Motor neuron (in vitro differentiated cells): ENCODE data around the gene ARSK. TPM values are rescaled to one million over a fixed set of nuclear protein-coding genes. Genes with fewer than 3 reads are reported as not detected.

Experiments used
- ATAC-seq, 8 experiments: fragments of 200-7000 bp; cut with Tn5 transposase; replicated peaks in 6 of 8; 2 replicates each; pipeline ENCODE4 v1.8.0; 2021; ENCODE audit warnings: mild to moderate bottlenecking in 8 of 8, moderate library complexity in 8 of 8
- H3K27ac ChIP-seq, 2 donors: fragments of 250-450 bp; sonication (Bioruptor Pico); 2 replicates each; pipeline ENCODE4 v1.9.0; 2021; ENCODE audit warnings: antibody characterized with exemption in 2 of 2, mild to moderate bottlenecking in 2 of 2, moderate library complexity in 1 of 2
- H3K4me1 ChIP-seq, 2 donors: fragments of 250-450 bp; sonication (Bioruptor Pico); replicated peaks in 1 of 2; 2 replicates each; pipeline ENCODE4 v1.6.1; 2021; ENCODE audit warnings: antibody characterized with exemption in 2 of 2, mild to moderate bottlenecking in 2 of 2, moderate library complexity in 1 of 2
- H3K4me3 ChIP-seq, 5 donors: fragments of 250-450 bp; sonication (Bioruptor Pico); 2 replicates each; pipeline ENCODE4 v1.9.0; 2021; ENCODE audit warnings: antibody characterized with exemption in 5 of 5, mild to moderate bottlenecking in 5 of 5, moderate library complexity in 4 of 5
- WGBS, 10 experiments: fragments of 450-650 bp; shearing (Covaris generic); methylation state at CpG; one replicate each; pipeline ENCODE4 v1.0.0; 2022; 5-methylcytosine and 5-hydroxymethylcytosine counted together
- in situ Hi-C, 9 experiments: fragments of 400-800 bp; cut with MboI; loops; one replicate each; pipeline ENCODE4 v1.15.0; 2021; ENCODE audit warnings: low sequenced_read_pairs in 9 of 9, low pct_unique_long_range_greater_than_20kb in 2 of 9; ENCODE audit not compliant: unreplicated experiment in 9 of 9
- total RNA-seq, 8 experiments: library from RNA; unstranded; fragments of 300-600 nt; gene quantifications; 2 replicates each; pipeline versions ENCODE4 v1.2.3 to v1.2.4, GENCODE V29; 2022

Gene ARSK
- total RNA-seq, 8 experiments from 2014 or later: 3.3 to 10.0 (median 4.9) TPM

DNA sequence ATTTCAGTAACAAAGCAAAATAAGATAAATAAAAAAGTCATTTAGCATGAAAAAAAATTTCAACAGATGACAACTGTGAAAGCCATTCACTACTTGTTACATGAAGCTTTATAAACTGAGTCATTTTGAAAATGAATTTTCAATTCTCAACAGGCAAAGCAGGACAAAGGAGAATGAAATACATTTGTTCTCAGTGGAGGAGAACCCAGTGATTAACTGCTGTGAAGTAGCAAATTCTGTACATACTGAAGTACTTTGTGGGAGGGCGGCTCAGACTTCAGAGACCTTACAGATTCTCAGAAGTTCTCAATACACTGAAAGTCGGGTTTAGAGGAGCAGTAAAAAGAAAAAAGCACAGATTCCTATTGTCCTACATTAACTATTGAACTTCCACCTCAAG lies 21.8 kb upstream of the ARSK start:
- no peak overlapping the region for H3K27ac ChIP-seq
- in situ Hi-C loops: no loop called here
- 31 to 80% (median 50%) methylated on average over 1 to 2 of the region's 2 CpGs; no CpG with 5 or more reads in 2 of the 10 experiments for WGBS, 10 experiments
- no peak for ATAC-seq
- H3K4me3 ChIP-seq: no peak overlapping the region
- no peaks in the 10 kb centered on the region for H3K4me1 ChIP-seq

DNA sequence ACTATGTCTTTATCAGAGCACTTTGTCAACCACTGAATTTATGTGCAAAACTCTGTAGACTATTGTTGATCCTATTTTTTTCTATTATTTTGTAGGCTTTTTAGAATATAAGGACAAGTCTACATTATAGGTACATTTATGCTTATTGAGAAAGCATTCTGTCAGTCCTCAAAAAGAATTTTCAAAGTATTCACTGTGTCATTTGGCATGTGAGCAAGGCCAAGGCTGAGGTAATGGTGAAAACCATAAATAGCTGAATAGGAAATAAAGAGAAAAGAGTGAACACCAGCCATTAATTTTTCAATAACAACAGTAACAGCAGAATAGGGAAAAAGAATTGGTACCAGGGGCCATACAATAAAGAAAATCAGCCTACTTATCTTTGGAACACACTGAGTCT lies 21.1 kb upstream of the ARSK start:
- no peaks in the 10 kb centered on the region for H3K4me1 ChIP-seq
- H3K27ac ChIP-seq: no peak overlapping the region
- no peak for ATAC-seq
- no peak overlapping the region for H3K4me3 ChIP-seq
- in situ Hi-C loops: no loop called here

DNA sequence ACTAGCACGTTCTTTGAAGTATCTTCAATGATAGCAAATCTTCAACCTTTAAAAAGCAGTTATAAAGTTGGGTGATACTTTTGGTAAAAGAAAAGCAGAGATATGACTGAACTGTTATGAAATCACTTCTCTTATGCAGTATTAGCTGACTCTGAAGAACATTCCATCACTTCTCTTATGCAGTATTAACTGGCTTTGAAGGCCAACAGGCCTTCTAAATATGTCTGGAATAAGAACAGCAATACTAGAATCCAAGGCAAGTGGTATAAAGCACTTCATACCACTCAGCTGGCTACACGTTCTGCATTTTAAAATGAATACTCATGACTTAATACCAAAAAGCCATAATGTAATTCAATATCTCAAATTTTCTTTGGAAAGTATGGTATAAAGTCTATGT lies 17.4 kb upstream of the ARSK start:
- 25 to 100% (median 84%) methylated on average over 1 to 2 of the region's 2 CpGs; no CpG with 5 or more reads in 2 of the 10 experiments for WGBS, 10 experiments
- ATAC-seq: no peak
- in situ Hi-C loops: no loop called here

DNA sequence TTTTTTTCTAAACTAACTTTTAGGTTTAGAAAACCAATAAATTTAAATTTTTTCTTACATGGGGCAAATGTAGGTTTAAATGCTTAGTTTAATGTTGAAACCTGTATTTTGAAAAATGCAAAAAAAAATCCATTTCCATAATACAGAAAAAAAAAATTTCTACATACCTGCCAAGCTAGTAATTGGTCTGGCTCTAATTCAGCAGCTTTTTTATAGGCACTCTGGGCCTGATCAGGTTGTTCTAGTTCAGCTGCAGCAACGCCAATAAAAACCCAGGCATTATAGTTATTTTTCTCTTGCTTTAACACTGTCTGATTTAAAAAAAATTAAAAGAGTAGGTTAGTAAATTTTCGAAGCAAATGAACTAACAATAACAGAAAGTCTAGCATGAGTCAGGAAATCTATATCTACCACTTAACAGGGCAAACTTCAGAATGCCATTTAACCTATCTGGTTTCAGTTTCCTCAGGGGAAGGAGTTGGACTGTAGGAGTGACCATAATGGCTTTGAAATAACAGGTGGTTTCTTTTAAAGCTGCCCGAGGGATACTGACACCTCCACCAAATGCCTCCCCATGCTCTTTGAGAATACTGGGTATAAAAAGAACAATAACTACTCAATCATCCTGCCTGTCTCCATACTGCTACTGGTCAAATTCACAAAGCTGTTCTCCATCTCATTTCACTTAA lies 11.7 kb upstream of the ARSK start:
- H3K27ac ChIP-seq: no peak overlapping the region
- no peaks in the 10 kb centered on the region for H3K4me1 ChIP-seq
- peak in 1 of 8 experiments; percentile 38 for ATAC-seq
- 37 to 100% (median 68%) methylated on average over 2 to 3 of the region's 3 CpGs for WGBS, 10 experiments
- in situ Hi-C loops: no loop called here
- H3K4me3 ChIP-seq: no peak overlapping the region

More for the DNA sequence above, 17.4 kb upstream of the ARSK start:
- no peak overlapping the region for H3K4me3 ChIP-seq
- no peak overlapping the region for H3K27ac ChIP-seq
- no peaks in the 10 kb centered on the region for H3K4me1 ChIP-seq

DNA sequence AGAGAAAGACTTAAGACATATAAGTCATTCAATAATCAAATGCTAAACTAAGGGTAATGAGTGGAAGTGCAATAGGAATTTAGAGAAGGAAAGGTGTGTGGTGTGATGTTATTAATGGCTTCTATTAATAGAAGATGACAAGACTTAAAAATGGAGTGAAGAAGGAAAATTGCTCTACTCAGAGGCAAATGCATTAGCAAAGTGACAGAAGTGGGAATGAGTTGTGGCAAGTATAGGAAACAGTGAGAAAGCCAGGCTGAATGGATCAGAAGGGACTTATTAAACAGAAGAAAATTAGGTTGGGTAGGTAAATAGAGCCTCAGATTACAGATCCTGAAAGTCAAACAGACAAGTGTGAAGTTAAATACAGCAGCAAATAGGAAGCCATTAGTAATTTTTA lies 5.9 kb upstream of the ARSK start:
- H3K4me3 ChIP-seq: no peak overlapping the region
- H3K4me1 ChIP-seq: peaks cover 4 to 5% of the 10 kb centered on the region in 2 donors
- H3K27ac ChIP-seq: no peak overlapping the region
- in situ Hi-C loops: no loop called here
- no peak for ATAC-seq

DNA sequence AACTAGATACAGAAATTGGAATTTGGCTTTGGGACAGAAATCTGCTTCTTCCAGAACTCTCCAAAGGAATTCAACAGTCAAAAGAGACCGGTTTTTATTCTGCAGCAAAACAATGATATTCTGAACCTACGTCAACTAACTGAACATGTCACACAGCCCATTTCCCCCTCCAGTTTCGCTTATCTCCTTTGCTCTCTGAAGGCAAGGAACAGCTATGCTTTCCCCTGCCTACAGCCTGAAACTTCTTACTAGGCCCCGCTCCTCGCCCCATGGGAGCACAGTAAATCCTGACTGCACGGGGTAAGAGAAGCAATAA lies 612 bp upstream of the ARSK start:
- Histone ChIP-seq H3K27ac (peak overlapping the region; percentile 70 to 79), H3K4me3 (peak overlapping the region; percentile 52 to 63 (median 59)), H3K4me1 (peaks cover 4 to 11% of the 10 kb centered on the region in 2 donors)
- WGBS, 10 experiments: 0 to 8% (median 0%) methylated on average over 1 to 6 of the region's 6 CpGs; no CpG with 5 or more reads in 4 of the 10 experiments
- peak in 3 of 8 experiments; percentile 30 to 39 (median 38) for ATAC-seq
- in situ Hi-C loops: no loop called here

DNA sequence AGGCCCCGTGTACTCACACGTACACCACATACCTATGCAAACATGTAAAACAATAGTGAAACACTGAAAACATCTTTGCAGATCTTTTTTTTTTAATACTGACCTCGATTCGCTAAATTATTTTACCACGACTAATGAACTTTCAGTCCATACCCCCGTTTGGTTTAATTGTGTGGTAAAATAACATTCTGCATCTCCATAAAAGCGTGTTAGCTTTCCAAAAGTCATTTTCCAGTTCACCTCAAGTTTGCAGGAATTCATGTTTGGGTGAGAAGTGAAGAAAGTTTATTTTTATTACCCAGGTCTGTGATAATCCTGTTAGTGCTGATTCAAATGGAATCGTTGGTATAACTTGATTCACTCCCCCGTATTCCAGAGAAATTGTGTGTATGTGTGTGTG lies 652 bp downstream of the ARSK start:
- in situ Hi-C loops: no loop called here
- Histone ChIP-seq H3K4me3 (peak overlapping the region; percentile 52 to 63 (median 59)), H3K4me1 (peaks cover 4 to 11% of the 10 kb centered on the region in 2 donors), H3K27ac (peak overlapping the region in 1 of 2 donors; percentile 16)
- 0 to 4% (median 1%) methylated on average over 1 to 9 of the region's 9 CpGs for WGBS, 10 experiments
- no peak for ATAC-seq

DNA sequence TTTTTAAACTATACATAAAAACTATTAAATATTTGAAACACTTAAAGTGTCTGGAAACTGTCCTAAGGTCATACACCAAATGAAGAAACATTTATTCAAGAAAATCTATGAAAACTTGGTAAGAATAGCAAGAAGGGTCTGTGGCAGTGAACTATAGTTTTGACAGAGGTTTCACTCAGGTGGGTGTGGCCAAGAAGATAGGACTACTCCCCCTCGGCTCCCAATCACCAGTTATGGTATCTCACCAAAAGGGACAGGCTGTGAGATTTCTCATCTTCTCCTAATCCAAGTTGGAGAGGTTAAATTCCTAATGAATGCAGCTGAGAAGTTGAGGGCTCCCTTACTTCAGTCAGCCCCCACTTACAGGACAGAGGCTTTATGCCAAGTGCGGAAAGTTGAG lies 2.9 kb downstream of the ARSK start:
- no peak for ATAC-seq
- WGBS, 10 experiments: 86 to 100% (median 93%) methylated on average over 1 to 2 of the region's 2 CpGs; no CpG with 5 or more reads in 4 of the 10 experiments
- H3K4me1 ChIP-seq: peaks cover 4 to 11% of the 10 kb centered on the region in 2 donors
- in situ Hi-C loops: no loop called here
- H3K4me3 ChIP-seq: no peak overlapping the region
- no peak overlapping the region for H3K27ac ChIP-seq

DNA sequence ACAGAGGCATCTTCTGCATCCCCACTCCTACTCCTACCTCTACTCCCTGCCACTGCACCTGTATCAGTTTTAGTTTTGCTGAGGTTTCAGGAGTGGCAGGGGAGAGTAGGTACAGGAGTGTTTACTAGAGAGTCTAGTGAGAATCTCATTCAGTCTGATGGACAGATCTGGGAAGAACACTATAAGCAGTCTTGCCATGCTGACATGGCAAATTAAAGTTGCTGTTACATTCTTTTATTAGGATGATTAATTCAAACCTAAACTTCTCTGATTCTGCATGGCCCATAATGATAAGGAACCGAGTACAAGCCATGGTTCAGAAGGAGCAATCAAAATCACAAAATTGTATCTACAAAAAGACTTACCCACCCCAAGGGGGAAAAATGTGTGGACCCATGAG lies 7.4 kb downstream of the ARSK start:
- in situ Hi-C loops: no loop called here
- no peak for ATAC-seq
- Histone ChIP-seq H3K27ac (no peak overlapping the region), H3K4me1 (no peaks in the 10 kb centered on the region), H3K4me3 (no peak overlapping the region)
- 83 to 100% (median 100%) methylated on average over 1 of the region's 1 CpG; no CpG with 5 or more reads in 4 of the 10 experiments for WGBS, 10 experiments

DNA sequence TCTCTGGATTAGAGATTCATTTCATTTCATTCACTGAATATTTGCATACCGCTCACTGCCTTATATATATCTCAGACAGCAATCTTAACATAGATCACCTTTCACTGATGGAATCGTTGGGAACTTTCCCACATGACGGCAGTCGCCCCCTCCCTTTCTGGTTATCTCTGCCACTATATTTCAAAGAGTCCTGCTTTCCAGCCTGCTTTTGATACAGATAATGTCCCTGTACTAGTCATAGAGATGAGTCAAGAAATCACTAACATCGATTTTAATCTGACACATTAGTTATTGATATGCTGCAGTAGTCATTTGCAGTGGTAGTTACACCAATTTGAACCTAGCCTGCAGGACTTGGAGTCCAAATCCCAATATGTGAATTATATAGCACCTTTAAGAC lies 8.5 kb downstream of the ARSK start:
- in situ Hi-C loops: no loop called here
- no peaks in the 10 kb centered on the region for H3K4me1 ChIP-seq
- no peak overlapping the region for H3K27ac ChIP-seq
- peak in 1 of 8 experiments; percentile 19 for ATAC-seq
- 58 to 100% (median 86%) methylated on average over 2 to 5 of the region's 5 CpGs; no CpG with 5 or more reads in 1 of the 10 experiments for WGBS, 10 experiments
- H3K4me3 ChIP-seq: no peak overlapping the region

DNA sequence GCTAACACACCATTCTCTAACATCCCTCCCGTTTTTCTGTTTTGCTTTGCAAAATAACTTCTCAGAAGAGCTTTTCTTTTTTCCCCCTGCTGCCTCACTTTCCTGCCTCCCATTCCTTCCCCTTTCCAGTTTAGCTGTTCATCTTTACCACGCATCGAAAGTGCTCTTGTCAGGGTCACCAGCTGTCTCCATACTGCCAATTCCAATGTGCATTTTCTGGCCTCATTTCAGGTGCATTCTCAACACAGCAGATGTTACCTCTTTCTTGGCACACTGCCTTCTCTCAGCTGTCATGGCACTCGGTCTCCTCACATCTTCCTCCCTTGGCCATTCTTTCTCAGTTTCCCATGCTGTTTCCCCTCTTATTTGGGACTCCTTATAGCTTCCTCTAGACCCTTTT lies 9.5 kb downstream of the ARSK start:
- 61 to 100% (median 80%) methylated on average over 1 to 4 of the region's 4 CpGs for WGBS, 10 experiments
- ATAC-seq: no peak
- no peak overlapping the region for H3K27ac ChIP-seq
- H3K4me3 ChIP-seq: no peak overlapping the region
- H3K4me1 ChIP-seq: no peaks in the 10 kb centered on the region
- in situ Hi-C loops: no loop called here

DNA sequence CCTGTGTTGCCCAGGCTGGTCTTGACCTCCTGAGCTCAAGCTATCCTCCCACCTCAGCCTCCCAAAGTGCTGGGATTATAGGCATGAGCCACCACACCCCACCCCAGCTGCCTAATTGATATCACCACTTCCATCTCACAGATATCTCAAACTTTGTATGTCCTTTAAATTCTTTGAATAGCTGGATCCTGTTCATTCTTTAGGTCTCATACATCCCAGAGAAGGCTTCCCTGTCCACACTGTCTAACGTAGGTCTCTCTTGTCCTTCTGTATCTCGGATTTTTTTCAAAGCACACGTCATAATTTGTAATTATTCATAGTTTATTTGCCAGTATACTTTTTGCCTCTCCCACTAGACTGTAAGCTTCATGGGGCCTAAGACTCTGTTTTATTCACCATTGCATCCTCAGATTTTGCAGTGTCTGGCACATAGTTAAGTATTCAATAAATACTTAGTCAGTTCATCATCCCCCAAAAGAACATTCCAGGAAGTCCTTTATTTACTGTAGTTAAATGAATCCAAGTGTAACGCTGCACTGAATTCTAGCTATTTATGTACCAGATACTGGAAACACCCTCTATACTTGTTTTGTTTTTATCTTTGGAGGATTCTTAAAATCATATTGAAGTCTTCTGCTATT lies 10.5 kb downstream of the ARSK start:
- Histone ChIP-seq H3K4me1 (no peaks in the 10 kb centered on the region), H3K4me3 (no peak overlapping the region), H3K27ac (no peak overlapping the region)
- 77 to 100% (median 93%) methylated on average over 1 to 4 of the region's 4 CpGs for WGBS, 10 experiments
- in situ Hi-C loops: no loop called here
- ATAC-seq: no peak

DNA sequence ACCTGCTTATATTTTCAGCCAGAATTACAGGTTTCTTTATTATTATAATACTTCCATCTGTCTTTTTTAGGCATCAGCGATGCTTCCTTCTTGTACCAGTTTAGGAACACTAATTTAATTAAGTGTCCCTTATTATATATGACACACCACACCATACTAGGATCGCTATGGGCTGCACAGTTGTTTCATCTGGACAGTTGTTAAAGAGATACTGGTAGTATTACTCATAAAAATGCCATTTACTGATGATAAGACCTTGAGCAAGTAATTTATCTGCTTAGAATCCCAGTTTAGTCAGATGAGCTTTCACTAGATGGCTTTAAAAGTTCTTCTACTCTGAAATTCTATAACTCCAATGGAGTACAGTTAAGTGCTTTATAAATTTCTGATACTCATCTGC lies 17.1 kb downstream of the ARSK start:
- ATAC-seq: no peak
- 73 to 100% (median 97%) methylated on average over 1 to 2 of the region's 2 CpGs; no CpG with 5 or more reads in 2 of the 10 experiments for WGBS, 10 experiments
- H3K4me3 ChIP-seq: no peak overlapping the region

DNA sequence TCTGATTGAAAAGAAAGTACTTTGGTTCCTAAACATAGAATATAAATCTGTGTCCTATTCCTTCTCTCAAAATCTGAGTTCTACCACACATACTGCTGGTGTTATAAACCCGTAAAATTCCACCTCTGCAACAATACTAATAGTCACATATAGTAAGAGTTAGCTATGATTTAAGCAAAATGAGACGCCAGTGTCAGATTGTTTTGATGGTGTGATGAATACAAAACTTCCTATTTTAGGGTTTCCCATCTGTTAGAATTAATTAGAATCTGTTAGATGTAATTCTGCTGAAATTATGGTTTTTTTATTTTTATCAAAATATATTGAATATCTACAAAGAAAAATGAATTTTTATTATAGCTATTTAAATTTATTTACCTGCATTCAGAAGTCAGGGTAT lies 26.7 kb downstream of the ARSK start:
- no peak overlapping the region for H3K27ac ChIP-seq
- no peak overlapping the region for H3K4me3 ChIP-seq
- in situ Hi-C loops: no loop called here
- ATAC-seq: no peak
- WGBS, 10 experiments: 88 to 100% (median 93%) methylated on average over 1 to 2 of the region's 2 CpGs; no CpG with 5 or more reads in 1 of the 10 experiments
- H3K4me1 ChIP-seq: peaks cover 0 to 2% of the 10 kb centered on the region in 2 donors

More for the DNA sequence above, 17.1 kb downstream of the ARSK start:
- Histone ChIP-seq H3K4me1 (no peaks in the 10 kb centered on the region), H3K27ac (no peak overlapping the region)
- in situ Hi-C loops: no loop called here
